ENCODE results near the gene IPO7. TPM values are rescaled to one million over a fixed set of nuclear protein-coding genes. Genes with fewer than 3 reads are reported as not detected.

IPO7 gene
- total RNA-seq, 1 donor from 2014 or later = 112 TPM

- DNase-seq (ENCODE audit: low read depth in 2 of 2) = no peak
These were observed 13.6 kb downstream of the IPO7 start for GRCh38 chr11:9397746-9398680.

- DNase-seq (ENCODE audit: low read depth in 2 of 2) = no peak
These were observed 15.0 kb downstream of the IPO7 start for GRCh38 chr11:9399466-9399865.

GRCh38 chr11:9401884-9402283 lies 17.4 kb downstream of the IPO7 start:
- DNase-seq (ENCODE audit: low read depth in 2 of 2) = peak; percentile 57 to 64

- no peak for DNase-seq (ENCODE audit: low read depth in 2 of 2)
These were observed 44.3 kb downstream of the IPO7 start for GRCh38 chr11:9428706-9429105.

GRCh38 chr11:9438611-9439010 lies 54.2 kb downstream of the IPO7 start:
- DNase-seq (ENCODE audit: low read depth in 2 of 2) = no peak

GRCh38 chr11:9446230-9446629 lies 61.8 kb downstream of the IPO7 start:
- DNase-seq (ENCODE audit: low read depth in 2 of 2) = no peak

- DNase-seq (ENCODE audit: low read depth in 2 of 2) = no peak
These were observed 64.3 kb downstream of the IPO7 start for GRCh38 chr11:9448576-9449352.

GRCh38 chr11:9452023-9452422 lies 67.6 kb downstream of the IPO7 start:
- peak in 1 of 2 donors; percentile 3 for DNase-seq (ENCODE audit: low read depth in 2 of 2)

- no peak for DNase-seq (ENCODE audit: low read depth in 2 of 2)
These were observed 71.3 kb downstream of the IPO7 start for GRCh38 chr11:9455722-9456121.

GRCh38 chr11:9459667-9460321 lies 75.3 kb downstream of the IPO7 start:
- DNase-seq (ENCODE audit: low read depth in 2 of 2) = peak; percentile 16 to 53

GRCh38 chr11:9460322-9461062 lies 76.0 kb downstream of the IPO7 start, which contains the start of gene ZNF143:
TSS of gene ZNF143 (plus strand) at chr11:9461012. CDS start at chr11:9471309, 10,297 bp downstream.
- peak; percentile 99 to 100 for DNase-seq (ENCODE audit: low read depth in 2 of 2)

GRCh38 chr11:9461063-9461759 lies 76.8 kb downstream of the IPO7 start:
- peak; percentile 66 to 91 for DNase-seq (ENCODE audit: low read depth in 2 of 2)

- DNase-seq (ENCODE audit: low read depth in 2 of 2) = peak; percentile 10 to 35
These were observed 77.3 kb downstream of the IPO7 start for GRCh38 chr11:9461760-9462134.

GRCh38 chr11:9462172-9462799 lies 77.8 kb downstream of the IPO7 start:
- DNase-seq (ENCODE audit: low read depth in 2 of 2) = peak in 1 of 2 donors; percentile 5

GRCh38 chr11:9462806-9463537 lies 78.5 kb downstream of the IPO7 start:
- DNase-seq (ENCODE audit: low read depth in 2 of 2) = peak in 1 of 2 donors; percentile 3

- no peak for DNase-seq (ENCODE audit: low read depth in 2 of 2)
These were observed 86.3 kb downstream of the IPO7 start for GRCh38 chr11:9470765-9471164.

- no peak for DNase-seq (ENCODE audit: low read depth in 2 of 2)
These were observed 89.0 kb downstream of the IPO7 start for GRCh38 chr11:9473408-9473807.

GRCh38 chr11:9479899-9480298 lies 95.4 kb downstream of the IPO7 start:
- DNase-seq (ENCODE audit: low read depth in 2 of 2) = no peak

GRCh38 chr11:9489080-9489765 lies 104.8 kb downstream of the IPO7 start:
- DNase-seq (ENCODE audit: low read depth in 2 of 2) = no peak
